ENCODE measurements around the gene SREK1.
"Not testable (repeated sequence)": the region's sequence is repeated elsewhere in the genome, so short reads cannot be mapped to it uniquely, and the experiment has no call there.

Gene SREK1

DNA sequence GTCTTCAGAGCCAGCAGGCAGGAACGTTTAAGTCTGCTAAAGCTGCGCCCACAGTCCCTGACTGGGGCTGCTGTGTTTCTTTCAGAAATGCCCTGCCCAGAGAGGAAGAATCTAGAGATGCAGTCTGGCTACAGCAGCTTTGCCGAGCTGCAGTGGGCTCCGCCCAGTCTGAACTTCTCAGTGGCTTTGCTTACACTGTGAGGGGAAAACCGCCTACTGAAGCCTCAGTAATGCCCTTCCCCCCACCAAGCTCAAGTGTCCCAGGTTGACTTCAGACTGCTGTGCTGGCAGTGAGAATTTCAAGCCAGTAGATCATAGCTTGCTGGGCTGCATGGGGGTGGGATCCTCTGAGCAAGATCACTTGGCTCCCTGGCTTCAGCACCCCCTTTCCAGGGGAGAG is 78.4 kb downstream of the SREK1 start:
- no peak for DNase-seq (ENCODE audit: low read depth, low spot score)

DNA sequence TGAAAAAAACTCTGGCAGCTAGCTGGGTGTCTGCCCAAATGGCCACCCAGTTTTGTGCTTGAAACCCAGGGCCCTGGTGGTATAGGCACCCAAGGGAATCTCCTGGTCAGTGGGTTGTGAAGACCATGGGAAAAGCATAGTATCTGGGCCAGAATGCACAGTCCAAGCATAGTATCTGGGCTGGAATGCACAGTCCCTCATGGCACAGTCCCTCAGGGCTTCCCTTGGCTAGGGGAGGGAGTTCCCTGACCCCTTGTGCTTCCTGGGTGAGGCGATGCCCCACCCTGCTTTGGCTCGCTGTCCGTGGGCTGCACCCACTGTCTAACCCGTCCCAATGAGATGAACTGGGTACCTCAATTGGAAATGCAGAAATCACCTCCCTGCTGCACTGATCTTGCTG is 78.8 kb downstream of the SREK1 start:
- not testable (repeated sequence) for DNase-seq (ENCODE audit: low read depth, low spot score)

DNA sequence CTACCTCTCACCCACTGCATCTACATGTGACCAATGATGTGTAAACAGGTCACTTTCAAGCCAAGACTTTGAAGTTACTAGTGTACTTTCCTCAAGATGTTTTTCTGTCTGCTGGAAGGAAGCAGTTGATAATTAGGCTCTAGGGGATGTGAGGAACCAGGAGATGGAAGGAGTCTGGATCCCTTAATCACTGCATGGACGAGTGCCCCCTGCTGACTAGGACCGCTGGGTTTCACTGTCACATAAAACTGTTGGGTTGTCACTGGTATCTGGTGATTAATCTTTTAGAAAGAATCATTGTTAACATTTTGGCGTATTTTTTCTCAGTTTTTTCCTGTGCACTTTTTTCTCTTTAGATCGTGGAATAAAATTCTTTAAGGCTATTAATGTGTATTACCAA is 79.5 kb downstream of the SREK1 start:
- no peak for DNase-seq (ENCODE audit: low read depth, low spot score)

DNA sequence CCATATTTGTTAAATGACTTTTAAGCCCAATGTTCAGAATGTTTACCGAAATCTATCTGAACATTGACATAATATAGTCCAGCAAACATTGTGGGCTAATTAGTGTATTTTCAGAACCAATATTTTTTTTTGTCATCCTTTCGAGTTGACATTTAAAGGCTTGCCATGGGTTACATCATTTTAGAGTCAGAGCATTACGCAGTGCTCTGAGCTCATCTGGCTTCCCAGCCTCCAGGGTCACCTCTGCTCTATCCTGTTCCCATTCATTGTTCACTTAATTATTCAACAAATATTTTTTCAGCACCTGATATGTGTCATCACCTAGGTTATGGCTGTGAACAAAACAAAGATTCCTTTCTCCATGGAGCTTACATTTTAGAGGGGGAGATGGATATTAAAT is 80.2 kb downstream of the SREK1 start:
- DNase-seq (ENCODE audit: low read depth, low spot score) = no peak

DNA sequence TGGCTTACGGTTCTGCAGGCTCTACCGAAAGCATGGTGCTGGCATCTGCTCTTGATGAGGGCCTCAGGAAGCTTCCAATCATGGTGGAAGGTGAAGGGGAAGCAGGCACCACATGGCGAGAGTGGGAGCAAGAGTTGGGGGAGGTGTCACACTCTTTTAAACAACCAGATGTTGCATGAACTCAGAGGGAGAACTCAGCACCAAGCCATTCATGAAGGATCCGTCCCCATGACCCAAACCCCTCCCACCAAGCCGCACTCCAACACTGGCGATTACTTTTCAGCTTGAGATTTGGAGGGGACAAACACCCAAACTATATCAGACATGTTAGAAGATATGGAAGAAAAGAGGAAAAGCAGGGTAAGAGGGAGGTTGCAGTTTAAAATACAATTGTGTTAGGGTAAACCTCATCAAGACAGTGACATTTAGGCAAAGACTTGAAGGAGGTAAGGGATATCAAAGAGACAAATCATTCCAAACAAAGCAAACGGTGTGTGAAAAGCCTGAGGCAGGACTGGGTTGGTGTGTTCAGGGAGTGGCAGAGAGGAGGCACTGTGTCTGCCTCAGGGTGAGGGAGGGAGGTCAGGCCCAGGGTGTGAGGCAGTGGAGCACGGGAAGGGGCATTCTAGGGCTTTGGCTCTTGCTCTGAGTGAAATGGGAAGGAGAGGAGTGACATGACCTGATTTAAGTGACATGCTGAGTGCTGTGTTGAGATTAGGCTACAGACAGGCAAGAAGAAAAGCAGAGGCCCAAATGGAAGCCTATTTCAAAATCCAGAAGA is 80.9 kb downstream of the SREK1 start:
- DNase-seq (ENCODE audit: low read depth, low spot score) = no peak

DNA sequence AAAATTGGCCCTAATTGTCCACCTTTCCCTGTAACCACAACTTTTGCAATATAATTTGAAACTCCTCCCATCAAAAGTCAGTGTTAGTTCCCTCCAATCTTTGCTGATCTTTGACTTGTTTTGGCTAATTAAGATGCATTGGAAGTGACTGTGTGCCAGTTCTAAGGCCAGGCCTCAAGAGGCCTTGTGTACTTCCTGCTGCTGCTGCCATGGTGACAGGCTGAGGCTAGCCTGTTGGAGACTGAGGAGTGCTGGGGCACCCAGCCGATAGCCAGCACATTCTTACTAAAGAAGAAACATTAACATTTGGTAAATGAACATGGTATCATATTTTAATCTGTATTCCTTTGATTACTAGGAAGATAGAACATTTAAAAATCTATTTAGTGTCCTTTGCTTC is 86.5 kb downstream of the SREK1 start:
- DNase-seq (ENCODE audit: low read depth, low spot score) = no peak

DNA sequence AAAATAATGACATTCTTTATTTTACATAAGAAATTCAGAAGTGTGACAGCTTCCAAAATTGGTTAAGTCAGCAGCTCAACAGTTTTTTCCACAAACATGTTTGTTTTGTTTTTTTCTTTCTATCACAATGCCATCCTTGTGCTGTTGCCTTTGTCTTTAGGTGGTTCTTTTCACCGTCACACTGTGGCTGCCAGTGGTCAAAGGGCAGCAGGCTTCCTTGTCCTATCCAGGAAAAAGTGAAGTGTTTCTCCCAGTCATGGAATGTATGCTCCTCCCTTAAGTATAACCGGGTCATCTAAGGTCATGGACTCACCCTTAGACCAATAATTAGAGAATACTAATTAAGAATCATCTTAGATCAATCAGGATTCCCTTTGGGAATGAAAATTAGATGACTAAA is 87.4 kb downstream of the SREK1 start:
- DNase-seq (ENCODE audit: low read depth, low spot score) = no peak

DNA sequence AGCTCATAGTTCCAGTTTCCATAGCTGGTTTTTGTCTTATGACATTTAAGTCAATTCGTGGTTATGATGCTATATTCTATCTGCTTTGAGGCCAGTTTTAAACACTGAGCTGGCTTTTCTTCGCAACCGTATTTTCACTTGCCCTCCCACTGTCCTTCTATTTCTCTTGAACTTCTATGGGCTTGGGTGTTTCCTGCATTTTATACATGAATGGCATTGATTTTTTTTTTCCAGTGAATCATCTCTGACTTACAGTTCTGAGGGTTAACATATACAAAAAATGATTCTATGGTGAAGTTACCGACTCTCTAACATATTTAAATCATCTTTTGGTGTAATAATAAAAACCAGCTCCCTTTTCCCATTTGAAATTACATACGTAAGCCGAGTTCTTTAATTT is 88.2 kb downstream of the SREK1 start:
- DNase-seq (ENCODE audit: low read depth, low spot score) = no peak

DNA sequence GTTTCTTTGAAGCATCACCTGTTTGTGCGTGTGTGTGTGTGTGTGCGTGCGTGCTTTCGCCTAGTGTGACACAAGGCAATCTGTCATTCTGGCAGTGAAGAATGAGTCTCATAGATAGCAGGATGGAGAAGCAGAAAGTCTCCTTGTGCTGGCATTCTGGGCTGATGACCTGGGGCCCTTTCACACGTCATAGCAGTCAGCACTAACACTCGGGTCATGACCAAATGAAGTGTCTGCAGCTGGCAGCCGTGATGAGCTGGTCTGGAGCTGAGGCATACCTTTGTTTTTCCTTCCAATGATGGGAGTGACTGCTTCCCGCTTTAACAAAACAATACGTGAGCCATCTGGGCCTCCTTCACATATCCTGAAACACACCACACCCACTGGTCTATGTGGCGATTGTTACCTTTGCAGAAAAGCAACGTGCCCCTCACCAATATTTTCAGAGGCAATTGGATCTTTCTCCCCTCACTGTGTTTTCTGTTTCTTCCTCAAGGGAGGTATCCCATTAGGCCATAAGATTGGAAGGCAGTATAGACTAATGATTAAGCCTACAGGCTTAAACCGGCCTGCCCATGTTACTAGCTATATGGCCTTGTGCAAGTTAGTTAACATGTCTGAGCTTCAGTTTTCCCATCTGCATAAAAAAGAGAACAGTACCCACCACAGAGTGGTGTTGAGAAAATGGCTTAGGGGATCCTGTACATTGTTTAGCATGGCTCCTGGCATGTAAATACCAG is 88.8 kb downstream of the SREK1 start:
- DNase-seq (ENCODE audit: low read depth, low spot score) = no peak

Measured in iPS DF 19.7 (cell line).